Nephron (organoid): ENCODE results near the gene GPR183.

Source experiments
- H3K27ac Mint-ChIP-seq, 3 experiments: 2 replicates each; pipeline ENCODE4 v1.8.0; 2020; ENCODE audit warnings: mixed read lengths in 3 of 3, mild to moderate bottlenecking in 2 of 3, moderate library complexity in 1 of 3
- H3K27me3 Mint-ChIP-seq: 2 replicates; pipeline ENCODE4 v1.8.0; 2021; ENCODE audit warnings: low read depth, mild to moderate bottlenecking, moderate library complexity, mixed read lengths
- H3K36me3 Mint-ChIP-seq: 2 replicates; pipeline ENCODE4 v1.8.0; 2020; ENCODE audit warnings: low read depth, mixed read lengths
- H3K4me1 Mint-ChIP-seq: 2 replicates; pipeline ENCODE4 v1.8.0; 2020; ENCODE audit warnings: mixed read lengths
- H3K4me3 Mint-ChIP-seq, 3 experiments: 2 replicates each; pipeline ENCODE4 v1.8.0; 2020; ENCODE audit warnings: mild to moderate bottlenecking in 3 of 3, mixed read lengths in 3 of 3, moderate library complexity in 2 of 3
- H3K9me3 Mint-ChIP-seq: 2 replicates; pipeline ENCODE4 v1.8.0; 2020; ENCODE audit warnings: mixed read lengths
- TF ChIP-seq, protein P1 (sequence below), 3 experiments: fragments of 200-600 bp; sonication (generic); IDR thresholded peaks; one replicate each; pipeline ENCODE4 v1.5.0; 2021; ENCODE audit warnings: antibody characterized with exemption in 3 of 3; ENCODE audit not compliant: unreplicated experiment in 3 of 3

Gene GPR183

DNA sequence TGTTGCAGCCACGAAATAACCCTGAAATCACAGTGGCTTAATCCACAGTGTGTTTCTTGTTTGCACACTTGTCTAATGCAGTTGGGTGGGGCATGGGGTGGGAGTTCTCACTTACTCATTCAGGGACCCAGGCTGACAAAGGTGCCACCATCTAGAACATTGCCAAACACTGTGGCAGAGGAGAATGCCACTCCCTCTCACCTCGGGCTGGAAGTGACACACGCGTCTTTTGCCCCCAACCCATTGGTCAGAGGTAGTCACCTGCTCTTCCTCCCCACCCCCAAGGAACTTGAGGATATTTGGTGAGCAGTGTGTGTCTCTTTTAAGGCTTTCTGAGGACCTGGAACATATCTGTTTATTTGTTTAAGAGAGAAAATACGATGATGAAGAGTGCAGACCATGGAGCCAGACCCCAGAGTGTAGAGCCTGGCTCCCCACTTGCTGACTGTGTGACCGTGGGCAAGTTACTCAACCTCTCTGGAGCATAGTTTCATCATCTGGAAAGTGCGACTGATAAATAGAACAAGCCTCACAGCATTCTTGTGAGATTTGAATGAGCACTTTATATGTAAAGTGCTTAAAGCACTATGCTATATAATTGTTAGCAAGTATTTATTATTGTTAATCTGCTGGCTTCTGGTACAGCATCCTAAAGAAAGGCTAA lies 17.4 kb downstream of the GPR183 start:
- Mint-ChIP-seq H3K27me3 (peaks cover 3% of the 10 kb centered on the region), H3K4me1 (peaks cover 34% of the 10 kb centered on the region), H3K9me3 (no peaks in the 10 kb centered on the region), H3K4me3 (no peak overlapping the region), H3K27ac (no peak overlapping the region), H3K36me3 (peaks cover 8% of the 10 kb centered on the region)
- TF ChIP-seq, protein P1, sequence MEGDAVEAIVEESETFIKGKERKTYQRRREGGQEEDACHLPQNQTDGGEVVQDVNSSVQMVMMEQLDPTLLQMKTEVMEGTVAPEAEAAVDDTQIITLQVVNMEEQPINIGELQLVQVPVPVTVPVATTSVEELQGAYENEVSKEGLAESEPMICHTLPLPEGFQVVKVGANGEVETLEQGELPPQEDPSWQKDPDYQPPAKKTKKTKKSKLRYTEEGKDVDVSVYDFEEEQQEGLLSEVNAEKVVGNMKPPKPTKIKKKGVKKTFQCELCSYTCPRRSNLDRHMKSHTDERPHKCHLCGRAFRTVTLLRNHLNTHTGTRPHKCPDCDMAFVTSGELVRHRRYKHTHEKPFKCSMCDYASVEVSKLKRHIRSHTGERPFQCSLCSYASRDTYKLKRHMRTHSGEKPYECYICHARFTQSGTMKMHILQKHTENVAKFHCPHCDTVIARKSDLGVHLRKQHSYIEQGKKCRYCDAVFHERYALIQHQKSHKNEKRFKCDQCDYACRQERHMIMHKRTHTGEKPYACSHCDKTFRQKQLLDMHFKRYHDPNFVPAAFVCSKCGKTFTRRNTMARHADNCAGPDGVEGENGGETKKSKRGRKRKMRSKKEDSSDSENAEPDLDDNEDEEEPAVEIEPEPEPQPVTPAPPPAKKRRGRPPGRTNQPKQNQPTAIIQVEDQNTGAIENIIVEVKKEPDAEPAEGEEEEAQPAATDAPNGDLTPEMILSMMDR (IDR thresholded peaks at IDR 0.05; ENCODE audit: unreplicated experiment in 3 of 3) = no peak

DNA sequence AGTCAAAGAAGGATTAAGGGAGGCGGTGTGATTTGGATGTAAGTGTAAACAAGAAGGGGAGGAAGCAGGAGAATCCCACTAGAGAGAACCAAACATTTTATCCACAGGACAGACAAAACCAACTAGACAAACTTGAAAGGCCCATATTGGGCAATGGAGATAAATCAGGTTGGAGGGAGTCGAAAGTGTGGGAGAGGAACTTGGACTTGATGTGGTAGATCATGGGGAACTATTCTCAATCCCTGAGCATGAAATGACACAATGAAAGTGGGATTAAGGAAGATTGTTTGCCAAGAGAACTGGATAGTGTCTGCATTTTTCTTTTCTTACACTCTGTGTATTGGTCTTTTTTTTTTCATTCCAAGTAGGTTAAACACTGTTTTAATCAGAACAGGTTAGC lies 17.9 kb downstream of the GPR183 start:
- H3K4me1 Mint-ChIP-seq = peaks cover 39% of the 10 kb centered on the region
- no peaks in the 10 kb centered on the region for H3K9me3 Mint-ChIP-seq
- H3K27me3 Mint-ChIP-seq = peaks cover 3% of the 10 kb centered on the region
- H3K36me3 Mint-ChIP-seq = peaks cover 8% of the 10 kb centered on the region
- TF ChIP-seq, protein P1 (IDR thresholded peaks at IDR 0.05; ENCODE audit: unreplicated experiment in 3 of 3) = no peak
- peak overlapping the region in 1 of 3 experiments; percentile 78 for H3K27ac Mint-ChIP-seq
- no peak overlapping the region for H3K4me3 Mint-ChIP-seq

DNA sequence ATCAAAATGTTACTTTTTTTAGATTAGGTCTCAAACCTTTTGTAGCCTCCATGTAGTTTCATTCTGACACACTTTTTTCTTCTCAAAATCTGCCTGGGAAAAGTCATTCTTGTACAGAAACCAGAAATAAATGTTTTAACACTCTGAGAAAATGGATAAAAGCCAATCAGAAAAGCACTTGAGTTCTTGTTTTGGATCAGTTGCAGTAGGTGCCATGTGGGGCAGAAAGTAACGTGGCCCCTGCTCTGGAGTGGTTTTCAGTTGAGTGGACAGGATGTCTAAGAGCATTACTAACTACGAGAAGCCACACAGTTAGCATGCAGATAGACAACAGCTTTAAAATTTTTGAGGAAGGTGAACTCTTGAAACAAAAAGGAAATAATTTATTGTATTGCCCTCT lies 19.1 kb downstream of the GPR183 start:
- Mint-ChIP-seq H3K27me3 (peaks cover 3% of the 10 kb centered on the region), H3K4me3 (no peak overlapping the region), H3K27ac (peak overlapping the region; percentile 29 to 78 (median 38)), H3K4me1 (peaks cover 41% of the 10 kb centered on the region), H3K9me3 (no peaks in the 10 kb centered on the region), H3K36me3 (peaks cover 8% of the 10 kb centered on the region)
- TF ChIP-seq, protein P1 (IDR thresholded peaks at IDR 0.05; ENCODE audit: unreplicated experiment in 3 of 3) = no peak

DNA sequence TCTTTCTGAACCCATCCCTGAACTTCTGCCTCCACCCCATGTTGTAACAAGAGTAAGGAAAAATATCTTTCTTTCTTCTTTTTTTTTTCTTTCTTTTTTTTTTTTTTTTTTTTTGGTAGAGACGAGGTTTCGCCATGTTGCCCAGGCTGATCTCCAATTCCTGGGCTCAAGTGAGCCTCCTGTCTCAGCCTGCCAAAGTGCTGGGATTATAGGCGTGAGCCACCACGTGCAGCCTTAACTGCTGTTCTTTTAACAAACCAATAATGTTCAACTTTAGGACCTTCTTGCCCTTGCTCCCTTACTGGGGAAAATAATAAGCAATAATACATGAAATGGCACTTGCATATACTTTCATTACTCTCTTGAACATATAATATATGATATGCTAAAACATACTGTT lies 19.6 kb downstream of the GPR183 start:
- TF ChIP-seq, protein P1 (IDR thresholded peaks at IDR 0.05; ENCODE audit: unreplicated experiment in 3 of 3) = no peak
- Mint-ChIP-seq H3K9me3 (no peaks in the 10 kb centered on the region), H3K4me1 (peaks cover 47% of the 10 kb centered on the region), H3K27ac (peak overlapping the region in 1 of 3 experiments; percentile 78), H3K36me3 (peaks cover 8% of the 10 kb centered on the region), H3K4me3 (no peak overlapping the region), H3K27me3 (peaks cover 3% of the 10 kb centered on the region)

DNA sequence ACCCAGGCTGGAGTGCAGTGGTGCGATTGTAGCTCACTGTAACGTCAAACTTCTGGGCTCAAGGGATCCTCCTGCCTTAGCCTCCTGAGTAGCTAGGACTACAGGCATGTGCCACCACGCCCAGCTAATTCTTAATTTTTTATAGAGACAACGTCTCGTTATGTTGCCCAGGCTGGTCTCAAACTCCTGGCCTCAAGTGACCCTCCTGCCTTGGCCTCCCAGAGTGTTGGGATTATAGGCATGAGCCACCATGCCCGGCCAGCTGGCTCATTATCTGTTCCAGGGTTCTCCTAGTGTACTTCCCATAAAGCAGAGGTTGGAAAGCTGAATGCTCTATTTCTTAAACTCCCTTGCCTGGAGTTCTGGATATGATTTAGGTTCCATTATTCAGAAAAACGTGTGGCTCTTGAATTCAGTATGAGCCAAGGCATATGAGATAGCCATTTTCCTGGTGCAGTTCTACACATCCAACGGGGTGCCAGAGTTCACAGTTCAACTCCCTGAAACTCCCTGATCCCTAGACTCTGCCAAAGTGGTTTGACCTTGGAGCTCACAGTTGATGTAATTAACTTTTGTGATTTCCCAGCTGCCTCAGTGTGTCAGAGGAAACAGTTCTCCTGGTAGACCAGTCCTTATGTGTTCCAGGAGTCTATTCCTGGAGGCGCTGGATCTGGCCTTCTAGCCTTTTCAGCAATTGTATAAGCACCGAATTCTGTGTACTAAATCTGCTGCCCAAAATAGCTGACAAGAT lies 21.6 kb downstream of the GPR183 start:
- H3K27ac Mint-ChIP-seq = peak overlapping the region in 1 of 3 experiments; percentile 77
- peaks cover 58% of the 10 kb centered on the region for H3K4me1 Mint-ChIP-seq
- peaks cover under 1% of the 10 kb centered on the region for H3K27me3 Mint-ChIP-seq
- no peaks in the 10 kb centered on the region for H3K9me3 Mint-ChIP-seq
- peaks cover 11% of the 10 kb centered on the region for H3K36me3 Mint-ChIP-seq
- H3K4me3 Mint-ChIP-seq = no peak overlapping the region
- TF ChIP-seq, protein P1 (IDR thresholded peaks at IDR 0.05; ENCODE audit: unreplicated experiment in 3 of 3) = no peak
